Suprapubic skin (tissue), 4 donors: ENCODE measurements around the gene BACH1. TPM values are rescaled to one million over a fixed set of nuclear protein-coding genes. Genes with fewer than 3 reads are reported as not detected.

Experiments used
- DNase-seq, 2 donors: peaks; one replicate each; pipeline ENCODE4 v3.0.0-alpha.2; 2019; ENCODE audit warnings: low spot score in 2 of 2
- H3K27ac ChIP-seq: fragments of 200-600 bp; sonication (generic); one replicate; pipeline ENCODE4 v1.5.1; 2019
- H3K27me3 ChIP-seq: fragments of 200-600 bp; sonication (generic); one replicate; pipeline ENCODE4 v1.5.1; 2019
- H3K36me3 ChIP-seq: fragments of 200-600 bp; sonication (generic); one replicate; pipeline ENCODE4 v1.5.1; 2019
- H3K4me1 ChIP-seq: fragments of 200-600 bp; sonication (generic); one replicate; pipeline ENCODE4 v1.5.1; 2019
- H3K4me3 ChIP-seq: fragments of 200-600 bp; sonication (generic); one replicate; pipeline ENCODE4 v1.5.1; 2019; ENCODE audit warnings: mild to moderate bottlenecking
- H3K9me3 ChIP-seq: fragments of 200-600 bp; sonication (generic); one replicate; pipeline ENCODE4 v1.5.1; 2019
- CTCF ChIP-seq, 2 donors: fragments of 200-600 bp in 1 of 2; fragments of 450-650 bp in 1 of 2; sonication (generic) in 1 of 2; IDR thresholded peaks; one replicate each; pipeline ENCODE4 v1.5.1; 2016 to 2019; ENCODE audit warnings: antibody characterized with exemption in 2 of 2, mild to moderate bottlenecking in 1 of 2, moderate library complexity in 1 of 2
- EP300 ChIP-seq: sonication (generic); formaldehyde crosslinking; IDR thresholded peaks from one replicate; pipeline ENCODE4 v1.6.1; 2017; ENCODE audit warnings: antibody characterized with exemption
- POLR2A ChIP-seq, 2 donors: fragments of 450-650 bp; IDR thresholded peaks; one replicate each; pipeline ENCODE4 v1.6.1; 2017; ENCODE audit warnings: antibody characterized with exemption in 2 of 2, mild to moderate bottlenecking in 2 of 2, moderate library complexity in 2 of 2
- POLR2AphosphoS5 ChIP-seq, 3 donors: sonication (generic); formaldehyde crosslinking; IDR thresholded peaks; one replicate each; pipeline ENCODE4 v1.6.1; 2017; ENCODE audit warnings: antibody characterized with exemption in 3 of 3
- WGBS: methylation state at CpG from one replicate; pipeline ENCODE4 v1.1.5; 2018; 5-methylcytosine and 5-hydroxymethylcytosine counted together
- total RNA-seq, 4 donors: library from RNA; depleted of rRNA; stranded (reverse); fragments of >200 nt; gene quantifications; one replicate each; pipeline ENCODE4 v1.1.0, GENCODE V29; 2016

BACH1 gene
- total RNA-seq, 4 donors from 2014 or later, result 78.7 to 89.6 (median 84.0) TPM

GRCh38 chr21:29318354-29318753 is 19.6 kb downstream of the BACH1 start:
- DNase-seq, result no peak
- H3K27ac ChIP-seq, result no peak overlapping the region
- H3K36me3 ChIP-seq, result peaks cover 14% of the 10 kb centered on the region
- no peaks in the 10 kb centered on the region for H3K27me3 ChIP-seq
- H3K4me3 ChIP-seq, result no peak overlapping the region
- no peak for TF ChIP-seq POLR2AphosphoS5 (IDR thresholded peaks at IDR 0.05)
- TF ChIP-seq POLR2A (IDR thresholded peaks at IDR 0.05), result no peak
- TF ChIP-seq CTCF (IDR thresholded peaks at IDR 0.05), result no peak
- no peak for TF ChIP-seq EP300
- 88% methylated on average over 2 of the region's 2 CpGs for WGBS
- H3K9me3 ChIP-seq, result no peaks in the 10 kb centered on the region
- peaks cover 45% of the 10 kb centered on the region for H3K4me1 ChIP-seq

GRCh38 chr21:29320031-29320430 is 21.3 kb downstream of the BACH1 start:
- Histone ChIP-seq H3K27me3 (no peaks in the 10 kb centered on the region), H3K9me3 (no peaks in the 10 kb centered on the region), H3K4me1 (peaks cover 28% of the 10 kb centered on the region), H3K4me3 (no peak overlapping the region), H3K27ac (no peak overlapping the region), H3K36me3 (peaks cover 19% of the 10 kb centered on the region)
- WGBS, result 90% methylated on average over 6 of the region's 6 CpGs
- TF ChIP-seq POLR2AphosphoS5 (IDR thresholded peaks at IDR 0.05), result no peak
- no peak for TF ChIP-seq EP300
- TF ChIP-seq POLR2A (IDR thresholded peaks at IDR 0.05), result no peak
- TF ChIP-seq CTCF (IDR thresholded peaks at IDR 0.05), result no peak
- no peak for DNase-seq

DNA sequence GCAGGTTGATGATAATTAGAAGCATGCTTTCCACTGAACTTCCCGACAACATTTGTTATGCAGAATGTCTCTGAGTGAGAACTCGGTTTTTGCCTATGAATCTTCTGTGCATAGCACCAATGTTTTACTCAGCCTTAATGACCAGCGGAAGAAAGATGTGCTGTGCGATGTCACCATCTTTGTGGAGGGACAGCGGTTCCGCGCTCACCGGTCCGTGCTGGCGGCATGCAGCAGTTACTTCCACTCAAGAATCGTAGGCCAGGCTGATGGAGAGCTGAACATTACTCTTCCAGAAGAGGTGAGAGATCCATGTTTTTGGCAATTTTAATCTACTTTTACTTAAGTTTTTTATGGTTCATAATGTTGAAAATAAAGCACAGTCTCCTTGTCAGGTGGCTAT is 22.5 kb downstream of the BACH1 start:
- H3K4me3 ChIP-seq, result no peak overlapping the region
- H3K4me1 ChIP-seq, result peaks cover 27% of the 10 kb centered on the region
- TF ChIP-seq POLR2A (IDR thresholded peaks at IDR 0.05), result no peak
- TF ChIP-seq POLR2AphosphoS5 (IDR thresholded peaks at IDR 0.05), result no peak
- no peak for TF ChIP-seq CTCF (IDR thresholded peaks at IDR 0.05)
- TF ChIP-seq EP300, result no peak

GRCh38 chr21:29321932-29322928 is 23.5 kb downstream of the BACH1 start:
- WGBS, result 91% methylated on average over 11 of the region's 11 CpGs
- H3K27me3 ChIP-seq, result no peaks in the 10 kb centered on the region

More for the DNA sequence above, 22.5 kb downstream of the BACH1 start:
- Histone ChIP-seq H3K9me3 (no peaks in the 10 kb centered on the region), H3K36me3 (peaks cover 22% of the 10 kb centered on the region), H3K27ac (no peak overlapping the region), H3K27me3 (no peaks in the 10 kb centered on the region)
- WGBS, result 88% methylated on average over 11 of the region's 11 CpGs
- DNase-seq, result no peak

More at GRCh38 chr21:29321932-29322928, 23.5 kb downstream of the BACH1 start:
- Histone ChIP-seq H3K4me3 (no peak overlapping the region), H3K27ac (no peak overlapping the region), H3K36me3 (peaks cover 33% of the 10 kb centered on the region), H3K4me1 (peaks cover 17% of the 10 kb centered on the region), H3K9me3 (no peaks in the 10 kb centered on the region)
- no peak for TF ChIP-seq POLR2AphosphoS5 (IDR thresholded peaks at IDR 0.05)
- no peak for TF ChIP-seq EP300
- TF ChIP-seq CTCF (IDR thresholded peaks at IDR 0.05), result no peak
- TF ChIP-seq POLR2A (IDR thresholded peaks at IDR 0.05), result no peak
- DNase-seq, result no peak
